22Rv1 (cell line): Measurements from ENCODE around the gene SCGB1C1.

ENCODE experiments used
- H3K27ac ChIP-seq: fragments of 450-650 bp; 2 replicates; pipeline ENCODE4 v1.5.1; 2017
- CTCF ChIP-seq: fragments of 450-650 bp; IDR thresholded peaks from 2 replicates; pipeline ENCODE4 v1.5.1; 2017; ENCODE audit warnings: mild to moderate bottlenecking
- ZFX ChIP-seq: fragments of 450-650 bp; IDR thresholded peaks from 2 replicates; pipeline ENCODE4 v1.6.1; 2017; ENCODE audit warnings: antibody characterized with exemption, borderline replicate concordance

SCGB1C1 gene

GRCh38 chr11:203945-204586 is 11.2 kb downstream of the SCGB1C1 start:
- TF ChIP-seq ZFX (no peak), CTCF (no peak)
- H3K27ac ChIP-seq, result no peak overlapping the region

- TF ChIP-seq CTCF, result no peak
- no peak for TF ChIP-seq ZFX
- no peak overlapping the region for H3K27ac ChIP-seq
These were observed 11.8 kb downstream of the SCGB1C1 start for GRCh38 chr11:204587-205109.

- TF ChIP-seq ZFX (no peak), CTCF (no peak)
- peak overlapping the region; percentile 99; the same call in 1 of the 2 replicates for H3K27ac ChIP-seq
These were observed 12.5 kb downstream of the SCGB1C1 start for GRCh38 chr11:205221-206001.

- TF ChIP-seq ZFX (no peak), CTCF (no peak)
- H3K27ac ChIP-seq, result peak overlapping the region; percentile 99
These were observed 13.1 kb downstream of the SCGB1C1 start for GRCh38 chr11:206002-206384.

- peak overlapping the region; percentile 99 for H3K27ac ChIP-seq
- TF ChIP-seq ZFX (no peak), CTCF (no peak)
These were observed 13.8 kb downstream of the SCGB1C1 start for GRCh38 chr11:206526-207207.

GRCh38 chr11:207208-207862 is 14.5 kb downstream of the SCGB1C1 start, which contains the start of the genes BET1L and RIC8A:
Gene BET1L (minus strand): TSS chr11:207399. CDS start chr11:207321, 78 bp downstream.
Gene RIC8A (plus strand): TSS chr11:207708. CDS start chr11:208855, 1,147 bp downstream.
- TF ChIP-seq CTCF (no peak), ZFX (no peak)
- H3K27ac ChIP-seq, result peak within 1 kb of the TSS; percentile 99
